Esophagus squamous epithelium (tissue), 4 donors: ENCODE measurements around the gene NID2.

Experiments
- POLR2A ChIP-seq, 4 donors: fragments of 450-650 bp; IDR thresholded peaks; one replicate each; pipeline ENCODE4 v1.6.1; 2017; ENCODE audit warnings: antibody characterized with exemption in 4 of 4, mild to moderate bottlenecking in 4 of 4, moderate library complexity in 3 of 4
- TF ChIP-seq, protein P1 (sequence below), 6 experiments: fragments of 450-650 bp in 4 of 6; fragments of 200-600 bp in 2 of 6; sonication (generic) in 2 of 6; IDR thresholded peaks; one replicate each; pipeline ENCODE4 v1.5.1; 2016 to 2019; ENCODE audit warnings: antibody characterized with exemption in 6 of 6, mild to moderate bottlenecking in 4 of 6, moderate library complexity in 4 of 6

DNA sequence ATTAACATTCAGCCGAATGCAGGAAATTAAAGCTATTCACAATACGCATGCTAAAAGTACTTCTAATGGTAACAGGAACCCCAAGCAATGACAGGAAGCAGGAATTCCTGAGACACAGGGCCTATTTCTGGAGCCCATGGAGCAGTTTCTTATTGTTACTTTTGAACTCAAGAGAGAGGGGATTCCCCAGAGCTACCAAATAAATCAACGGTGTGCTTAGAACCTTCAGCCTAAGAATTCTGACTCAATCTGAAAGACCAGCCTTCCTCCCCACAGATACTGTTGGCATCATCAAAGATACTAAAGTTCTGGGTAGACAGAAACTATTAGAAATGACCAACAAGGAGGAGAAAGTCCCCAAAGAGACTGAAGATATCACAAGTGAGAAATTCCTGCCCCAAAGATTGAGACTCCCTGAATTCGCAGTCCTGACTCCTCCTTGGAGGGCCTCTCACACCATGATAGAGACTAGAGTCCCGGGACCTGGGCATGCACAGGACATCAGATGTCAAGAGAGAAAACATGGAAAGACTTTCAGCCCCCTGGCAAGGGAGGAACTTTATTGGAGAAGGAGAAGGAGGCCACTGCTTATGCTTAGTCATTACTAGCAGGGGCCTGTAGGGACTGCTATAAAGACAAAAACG is 46.8 kb downstream of the NID2 start:
- TF ChIP-seq, protein P1, sequence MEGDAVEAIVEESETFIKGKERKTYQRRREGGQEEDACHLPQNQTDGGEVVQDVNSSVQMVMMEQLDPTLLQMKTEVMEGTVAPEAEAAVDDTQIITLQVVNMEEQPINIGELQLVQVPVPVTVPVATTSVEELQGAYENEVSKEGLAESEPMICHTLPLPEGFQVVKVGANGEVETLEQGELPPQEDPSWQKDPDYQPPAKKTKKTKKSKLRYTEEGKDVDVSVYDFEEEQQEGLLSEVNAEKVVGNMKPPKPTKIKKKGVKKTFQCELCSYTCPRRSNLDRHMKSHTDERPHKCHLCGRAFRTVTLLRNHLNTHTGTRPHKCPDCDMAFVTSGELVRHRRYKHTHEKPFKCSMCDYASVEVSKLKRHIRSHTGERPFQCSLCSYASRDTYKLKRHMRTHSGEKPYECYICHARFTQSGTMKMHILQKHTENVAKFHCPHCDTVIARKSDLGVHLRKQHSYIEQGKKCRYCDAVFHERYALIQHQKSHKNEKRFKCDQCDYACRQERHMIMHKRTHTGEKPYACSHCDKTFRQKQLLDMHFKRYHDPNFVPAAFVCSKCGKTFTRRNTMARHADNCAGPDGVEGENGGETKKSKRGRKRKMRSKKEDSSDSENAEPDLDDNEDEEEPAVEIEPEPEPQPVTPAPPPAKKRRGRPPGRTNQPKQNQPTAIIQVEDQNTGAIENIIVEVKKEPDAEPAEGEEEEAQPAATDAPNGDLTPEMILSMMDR (IDR thresholded peaks at IDR 0.05): no peak
- no peak for TF ChIP-seq POLR2A (IDR thresholded peaks at IDR 0.05)
